Uterus (tissue), 4 donors: Measurements from ENCODE around the gene OSR1. TPM values are rescaled to one million over a fixed set of nuclear protein-coding genes. Genes with fewer than 3 reads are reported as not detected.
A peak's percentile ranks its signal among the peaks of the same experiment; 100 is the strongest.

Experiments
- DNase-seq, 2 donors: peaks; one replicate each; pipeline ENCODE4 v3.0.0-alpha.2; 2019 to 2020
- H3K27ac ChIP-seq, 2 donors: fragments of 200-600 bp; sonication (generic); 1 replicate in 1 of 2; 2 replicates in 1 of 2; pipeline ENCODE4 v1.5.1; 2016 to 2018
- H3K27me3 ChIP-seq, 2 donors: fragments of 200-600 bp; sonication (generic); one replicate each; pipeline ENCODE4 v1.5.1; 2018 to 2019; ENCODE audit warnings: control low read depth in 1 of 2
- H3K36me3 ChIP-seq, 2 donors: fragments of 200-600 bp; sonication (generic); one replicate each; pipeline ENCODE4 v1.5.1; 2019; ENCODE audit warnings: control low read depth in 1 of 2
- H3K4me1 ChIP-seq, 2 donors: fragments of 200-600 bp; sonication (generic); one replicate each; pipeline ENCODE4 v1.5.1; 2018 to 2019; ENCODE audit warnings: control low read depth in 1 of 2
- H3K4me3 ChIP-seq, 2 donors: fragments of 200-600 bp; sonication (generic); 1 replicate in 1 of 2; 2 replicates in 1 of 2; pipeline ENCODE4 v1.5.1; 2018 to 2019; ENCODE audit warnings: mild to moderate bottlenecking in 1 of 2
- H3K9me3 ChIP-seq, 2 donors: fragments of 200-600 bp; sonication (generic); one replicate each; pipeline ENCODE4 v1.5.1; 2019; ENCODE audit warnings: control low read depth in 1 of 2
- CTCF ChIP-seq, 4 experiments: fragments of 200-600 bp in 2 of 4; fragments of 450-650 bp in 2 of 4; sonication (generic) in 2 of 4; IDR thresholded peaks; one replicate each; pipeline ENCODE4 v1.5.1; 2016 to 2019; ENCODE audit warnings: antibody characterized with exemption in 4 of 4, mild to moderate bottlenecking in 2 of 4, moderate library complexity in 1 of 4
- POLR2A ChIP-seq, 2 donors: fragments of 450-650 bp; IDR thresholded peaks; one replicate each; pipeline ENCODE4 v1.6.1; 2016; ENCODE audit warnings: antibody characterized with exemption in 2 of 2, mild to moderate bottlenecking in 1 of 2, moderate library complexity in 1 of 2
- intact Hi-C: fragments of 100-400 bp; cut with DNase I; formaldehyde crosslinking; loops from one replicate; pipeline ENCODE4 v1.15.1; 2023; ENCODE audit warnings: low total_unique reads
- total RNA-seq, 4 donors: library from RNA; depleted of rRNA in 3 of 4; stranded (reverse); fragments of >200 nt in 3 of 4; gene quantifications; one replicate each; pipeline versions ENCODE4 v1.1.0 to v1.2.4, GENCODE V29; 2014 to 2023
- donor health status: DM: yes; HTN: yes; CAD: no.

Gene OSR1
- total RNA-seq, 4 donors from 2014 or later = 4.7 to 26.2 (median 18.6) TPM

GRCh38 chr2:19356545-19357401 is 1.6 kb downstream of the OSR1 start:
- Histone ChIP-seq H3K27me3 (no peaks in the 10 kb centered on the region), H3K4me3 (peak overlapping the region; percentile 55 to 63), H3K4me1 (no peaks in the 10 kb centered on the region), H3K9me3 (no peaks in the 10 kb centered on the region), H3K36me3 (no peaks in the 10 kb centered on the region), H3K27ac (peak overlapping the region; percentile 87 to 91)
- no peak for TF ChIP-seq POLR2A (IDR thresholded peaks at IDR 0.05)
- TF ChIP-seq CTCF (IDR thresholded peaks at IDR 0.05) = no peak
- DNase-seq = no peak
- intact Hi-C loops = loop anchor here (10.0 kb wide), 1 partner anchor 362 kb away; no protein-coding TSS in a partner anchor

- TF ChIP-seq POLR2A (IDR thresholded peaks at IDR 0.05) = no peak
- TF ChIP-seq CTCF (IDR thresholded peaks at IDR 0.05) = no peak
- intact Hi-C loops = loop anchor here (10.0 kb wide), 1 partner anchor 361 kb away; no protein-coding TSS in a partner anchor
- Histone ChIP-seq H3K36me3 (no peaks in the 10 kb centered on the region), H3K4me1 (no peaks in the 10 kb centered on the region), H3K27me3 (no peaks in the 10 kb centered on the region), H3K4me3 (peak overlapping the region; percentile 55 to 63), H3K9me3 (no peaks in the 10 kb centered on the region), H3K27ac (peak overlapping the region; percentile 87 to 91)
- no peak for DNase-seq
Measured at GRCh38 chr2:19355931-19356544, 2.4 kb downstream of the OSR1 start.

GRCh38 chr2:19355416-19355821 is 3.0 kb downstream of the OSR1 start:
- peak overlapping the region in 1 of 2 donors; percentile 91 for H3K27ac ChIP-seq
- H3K4me3 ChIP-seq = peak overlapping the region in 1 of 2 donors; percentile 55
- no peaks in the 10 kb centered on the region for H3K27me3 ChIP-seq
- no peaks in the 10 kb centered on the region for H3K4me1 ChIP-seq
- no peaks in the 10 kb centered on the region for H3K9me3 ChIP-seq
- no peaks in the 10 kb centered on the region for H3K36me3 ChIP-seq
- TF ChIP-seq POLR2A (IDR thresholded peaks at IDR 0.05) (no peak), CTCF (IDR thresholded peaks at IDR 0.05) (no peak)
- DNase-seq = no peak
- intact Hi-C loops = loop anchor here (10.0 kb wide), 1 partner anchor 361 kb away; no protein-coding TSS in a partner anchor

- intact Hi-C loops = loop anchor here (10.0 kb wide), 1 partner anchor 360 kb away; no protein-coding TSS in a partner anchor
- no peaks in the 10 kb centered on the region for H3K27me3 ChIP-seq
- TF ChIP-seq CTCF (IDR thresholded peaks at IDR 0.05) (no peak), POLR2A (IDR thresholded peaks at IDR 0.05) (no peak)
Measured at GRCh38 chr2:19355014-19355405, 3.4 kb downstream of the OSR1 start.

GRCh38 chr2:19353721-19354050 is 4.7 kb downstream of the OSR1 start:
- Histone ChIP-seq H3K27ac (no peak overlapping the region), H3K27me3 (no peaks in the 10 kb centered on the region), H3K36me3 (no peaks in the 10 kb centered on the region), H3K9me3 (no peaks in the 10 kb centered on the region), H3K4me3 (no peak overlapping the region), H3K4me1 (no peaks in the 10 kb centered on the region)
- no peak for DNase-seq
- intact Hi-C loops = loop anchor here (10.0 kb wide), 1 partner anchor 359 kb away; no protein-coding TSS in a partner anchor
- no peak for TF ChIP-seq POLR2A (IDR thresholded peaks at IDR 0.05)

More at GRCh38 chr2:19355014-19355405, 3.4 kb downstream of the OSR1 start:
- no peaks in the 10 kb centered on the region for H3K36me3 ChIP-seq
- H3K4me3 ChIP-seq = no peak overlapping the region
- H3K27ac ChIP-seq = peak overlapping the region in 1 of 2 donors; percentile 91
- H3K9me3 ChIP-seq = no peaks in the 10 kb centered on the region
- H3K4me1 ChIP-seq = no peaks in the 10 kb centered on the region
- no peak for DNase-seq
